Epithelial cell of proximal tubule (primary cell): Measurements from ENCODE around the gene ERBB2. TPM values are rescaled to one million over a fixed set of nuclear protein-coding genes. Genes with fewer than 3 reads are reported as not detected.
A peak's percentile ranks its signal among the peaks of the same experiment; 100 is the strongest.

Experiments
- DNase-seq: peaks from one replicate; pipeline ENCODE4 v3.0.0-alpha.2; 2011; ENCODE audit warnings: low read depth
- H3K4me3 ChIP-seq: 2 replicates; pipeline ENCODE4 v1.5.1; 2011; ENCODE audit warnings: low read depth, mild to moderate bottlenecking, low read length
- CTCF ChIP-seq: conservative IDR thresholded peaks from 2 replicates; pipeline ENCODE4 v1.5.1; 2012; ENCODE audit warnings: low read depth, mild to moderate bottlenecking, low read length
- total RNA-seq: library from RNA; depleted of rRNA; stranded (reverse); fragments of >200 nt; gene quantifications from 2 replicates; pipeline ENCODE4 v1.2.3, GENCODE V29; 2015

Gene ERBB2
- total RNA-seq, 1 donor from 2014 or later = 53.3 TPM

- no peak for DNase-seq
- H3K4me3 ChIP-seq = no peak overlapping the region
- peak; percentile 84 for TF ChIP-seq CTCF
Observed at GRCh38 chr17:39671651-39672521, 28.0 kb upstream of the ERBB2 start.

- no peak overlapping the region for H3K4me3 ChIP-seq
- no peak for DNase-seq
- TF ChIP-seq CTCF = no peak
Observed at GRCh38 chr17:39672522-39673334, 27.1 kb upstream of the ERBB2 start.

GRCh38 chr17:39673335-39674081 lies 26.4 kb upstream of the ERBB2 start:
- H3K4me3 ChIP-seq = no peak overlapping the region
- no peak for TF ChIP-seq CTCF
- DNase-seq = no peak

- TF ChIP-seq CTCF = no peak
- DNase-seq = no peak
- no peak overlapping the region for H3K4me3 ChIP-seq
Observed at GRCh38 chr17:39674179-39674578, 25.7 kb upstream of the ERBB2 start.

GRCh38 chr17:39674702-39675389 lies 25.0 kb upstream of the ERBB2 start:
- H3K4me3 ChIP-seq = no peak overlapping the region
- no peak for DNase-seq
- no peak for TF ChIP-seq CTCF

GRCh38 chr17:39675390-39676082 lies 24.3 kb upstream of the ERBB2 start:
- no peak for TF ChIP-seq CTCF
- no peak for DNase-seq
- no peak overlapping the region for H3K4me3 ChIP-seq
